K562 (cell line): ENCODE results near the gene ITGB2. TPM values are rescaled to one million over a fixed set of nuclear protein-coding genes. Genes with fewer than 3 reads are reported as not detected.

Experiments used
- CCNT2 ChIP-seq: IDR thresholded peaks from 2 replicates; pipeline ENCODE4 v1.6.1; 2011; ENCODE audit warnings: borderline replicate concordance, low read depth, mild to moderate bottlenecking, moderate library complexity, mixed read lengths, low read length; ENCODE audit not compliant: insufficient read length; ENCODE audit errors: extremely low read depth
- EZH2 ChIP-seq: IDR thresholded peaks from 2 replicates; pipeline ENCODE4 v1.6.1; 2012; ENCODE audit warnings: low read depth, mild to moderate bottlenecking, inconsistent platforms, low read length, borderline replicate concordance
- HNRNPUL1 ChIP-seq: fragments of 200-400 bp; formaldehyde crosslinking; IDR thresholded peaks from 2 replicates; pipeline ENCODE4 v1.6.1; 2017; ENCODE audit warnings: low read length
- KAT2B ChIP-seq: IDR thresholded peaks from one replicate; pipeline ENCODE4 v1.6.1; 2012; ENCODE audit warnings: low read depth, mild to moderate bottlenecking, control low read depth, inconsistent platforms, low read length, moderate library complexity
- KDM4B ChIP-seq, 2 experiments: fragments of 450-650 bp in 1 of 2; sonication (generic) in 1 of 2; IDR thresholded peaks; 2 replicates each; pipeline ENCODE4 v1.6.1; 2016 to 2017; ENCODE audit warnings: borderline replicate concordance in 2 of 2, antibody characterized with exemption in 1 of 2, low read depth in 1 of 2, mild to moderate bottlenecking in 1 of 2
- NFE2L1 ChIP-seq: fragments of 450-650 bp; IDR thresholded peaks from 2 replicates; pipeline ENCODE4 v1.6.1; 2016; ENCODE audit warnings: missing genetic modification characterization, low read depth, mild to moderate bottlenecking, missing compliant biosample characterization, moderate library complexity, borderline replicate concordance
- PURB ChIP-seq: sonication (generic); formaldehyde crosslinking; IDR thresholded peaks from 2 replicates; pipeline ENCODE4 v1.9.0; 2021; ENCODE audit warnings: low read depth, mild to moderate bottlenecking, missing genetic modification reagents
- SIX5 ChIP-seq, 2 experiments: IDR thresholded peaks; 2 replicates each; pipeline ENCODE4 v1.6.1; 2011; ENCODE audit warnings: low read length in 2 of 2, borderline replicate concordance in 1 of 2, low read depth in 1 of 2, mild to moderate bottlenecking in 1 of 2, moderate library complexity in 1 of 2; ENCODE audit not compliant: insufficient read depth in 1 of 2
- SUPT5H ChIP-seq: fragments of 450-650 bp; IDR thresholded peaks from 2 replicates; pipeline ENCODE4 v1.6.1; 2016
- TAF15 ChIP-seq: fragments of 200-400 bp; formaldehyde crosslinking; IDR thresholded peaks from 2 replicates; pipeline ENCODE4 v1.6.1; 2017; ENCODE audit warnings: mild to moderate bottlenecking, low read depth, low read length, moderate library complexity
- TCFL5 ChIP-seq: fragments of 250-450 bp; sonication (Bioruptor Pico); conservative IDR thresholded peaks from 2 replicates; pipeline ENCODE4 v1.6.1; 2021; ENCODE audit warnings: mild to moderate bottlenecking, moderate library complexity, matching md5 sums
- ZNF347 ChIP-seq: fragments of 450-650 bp; formaldehyde crosslinking; IDR thresholded peaks from 2 replicates; pipeline ENCODE4 v1.4.0; 2020; ENCODE audit warnings: low read depth, mild to moderate bottlenecking, moderate library complexity
- polyA plus RNA-seq, 8 experiments: library from polyadenylated mRNA; depleted of rRNA in 4 of 8; stranded (reverse) in 5 of 8; unstranded in 3 of 8; fragments of >200 nt; fragmentation: Nextera tagmentation in 2 of 8; fragmentation: Illumina TruSeq in 1 of 8; extraction: Ambion mirVana in 2 of 8; extraction: Trizol in 1 of 8; gene quantifications; 2 replicates each; pipeline versions ENCODE4 v1.2.1 to v1.2.3, GENCODE V29; 2011 to 2014; ENCODE audit warnings: inconsistent platforms in 1 of 8, missing spikeins in 1 of 8
- total RNA-seq, 7 experiments: library from RNA; depleted of rRNA in 6 of 7; stranded (reverse); fragments of >200 nt in 6 of 7; fragmentation: Illumina TruSeq in 2 of 7; extraction: Trizol in 2 of 7; gene quantifications; 2 replicates each; pipeline versions ENCODE4 v1.2.1 to v1.2.3, GENCODE V29; 2011 to 2021; ENCODE audit warnings: low replicate concordance in 1 of 7
- TF ChIP-seq, protein P1 (sequence below): fragments of 450-650 bp; IDR thresholded peaks from 2 replicates; pipeline ENCODE4 v1.6.1; 2016
- TF ChIP-seq, protein P2 (sequence below): sonication (generic); formaldehyde crosslinking; IDR thresholded peaks from 2 replicates; pipeline ENCODE4 v1.8.1; 2022; ENCODE audit warnings: missing genetic modification reagents
- TF ChIP-seq, protein P3 (sequence below): fragments of 450-650 bp; IDR thresholded peaks from 2 replicates; pipeline ENCODE4 v1.6.1; 2016; ENCODE audit warnings: missing biosample characterization, missing genetic modification characterization
- TF ChIP-seq, protein P4 (sequence below): sonication (generic); formaldehyde crosslinking; IDR thresholded peaks from 2 replicates; pipeline ENCODE4 v1.5.0; 2020; ENCODE audit warnings: missing genetic modification reagents
- TF ChIP-seq, protein P5 (sequence below), 2 experiments: fragments of 450-650 bp; conservative IDR thresholded peaks; 2 replicates each; pipeline ENCODE4 v1.6.1; 2017; ENCODE audit warnings: mild to moderate bottlenecking in 2 of 2, moderate library complexity in 2 of 2
- TF ChIP-seq, protein P6 (sequence below): fragments of 150-350 bp; conservative IDR thresholded peaks from 2 replicates; pipeline ENCODE4 v1.6.1; 2014; ENCODE audit warnings: low read length

The ITGB2 gene
- total and polyA plus RNA-seq, 9 of the 15 experiments (the other 6 are each of a cell fraction or from before 2014, with no cell fraction given): 0.07 to 1.3 (median 0.51) TPM; not detected in 2

DNA sequence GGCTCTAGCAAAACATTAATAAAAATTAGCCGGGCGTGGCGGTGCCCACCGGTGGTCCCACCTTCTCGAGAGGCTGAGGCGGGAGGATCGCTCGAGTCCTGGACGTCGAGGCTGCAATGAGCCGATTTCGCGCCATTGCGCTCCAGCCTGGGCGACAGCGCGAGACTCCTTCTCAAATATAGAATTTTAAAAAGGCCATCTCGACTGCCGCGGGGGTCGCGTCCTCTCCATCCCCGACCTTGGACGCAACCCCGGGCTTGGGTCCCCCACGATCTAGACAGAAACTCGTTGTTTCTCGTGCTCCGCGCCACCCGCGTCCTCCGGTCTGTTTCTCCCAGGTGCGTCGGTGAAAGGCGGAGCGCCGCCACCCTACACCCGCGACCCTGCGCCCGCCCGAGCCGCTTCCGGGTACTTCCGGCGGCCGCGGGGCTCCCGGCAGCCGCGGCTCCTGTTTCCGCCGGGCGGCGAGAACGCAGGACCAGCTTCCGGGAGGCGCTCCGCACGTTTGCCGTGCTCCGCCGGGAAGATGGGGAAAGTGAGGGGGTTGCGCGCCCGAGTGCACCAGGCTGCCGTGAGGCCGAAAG lies 18.9 kb upstream of the ITGB2 start, which contains the start of gene SLX9 (continued):
- TF ChIP-seq, protein P1, sequence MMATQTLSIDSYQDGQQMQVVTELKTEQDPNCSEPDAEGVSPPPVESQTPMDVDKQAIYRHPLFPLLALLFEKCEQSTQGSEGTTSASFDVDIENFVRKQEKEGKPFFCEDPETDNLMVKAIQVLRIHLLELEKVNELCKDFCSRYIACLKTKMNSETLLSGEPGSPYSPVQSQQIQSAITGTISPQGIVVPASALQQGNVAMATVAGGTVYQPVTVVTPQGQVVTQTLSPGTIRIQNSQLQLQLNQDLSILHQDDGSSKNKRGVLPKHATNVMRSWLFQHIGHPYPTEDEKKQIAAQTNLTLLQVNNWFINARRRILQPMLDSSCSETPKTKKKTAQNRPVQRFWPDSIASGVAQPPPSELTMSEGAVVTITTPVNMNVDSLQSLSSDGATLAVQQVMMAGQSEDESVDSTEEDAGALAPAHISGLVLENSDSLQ: peak; percentile 57
- TF ChIP-seq EZH2: no peak
- TF ChIP-seq, protein P2, sequence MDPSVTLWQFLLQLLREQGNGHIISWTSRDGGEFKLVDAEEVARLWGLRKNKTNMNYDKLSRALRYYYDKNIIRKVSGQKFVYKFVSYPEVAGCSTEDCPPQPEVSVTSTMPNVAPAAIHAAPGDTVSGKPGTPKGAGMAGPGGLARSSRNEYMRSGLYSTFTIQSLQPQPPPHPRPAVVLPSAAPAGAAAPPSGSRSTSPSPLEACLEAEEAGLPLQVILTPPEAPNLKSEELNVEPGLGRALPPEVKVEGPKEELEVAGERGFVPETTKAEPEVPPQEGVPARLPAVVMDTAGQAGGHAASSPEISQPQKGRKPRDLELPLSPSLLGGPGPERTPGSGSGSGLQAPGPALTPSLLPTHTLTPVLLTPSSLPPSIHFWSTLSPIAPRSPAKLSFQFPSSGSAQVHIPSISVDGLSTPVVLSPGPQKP: no peak
- TF ChIP-seq, protein P3, sequence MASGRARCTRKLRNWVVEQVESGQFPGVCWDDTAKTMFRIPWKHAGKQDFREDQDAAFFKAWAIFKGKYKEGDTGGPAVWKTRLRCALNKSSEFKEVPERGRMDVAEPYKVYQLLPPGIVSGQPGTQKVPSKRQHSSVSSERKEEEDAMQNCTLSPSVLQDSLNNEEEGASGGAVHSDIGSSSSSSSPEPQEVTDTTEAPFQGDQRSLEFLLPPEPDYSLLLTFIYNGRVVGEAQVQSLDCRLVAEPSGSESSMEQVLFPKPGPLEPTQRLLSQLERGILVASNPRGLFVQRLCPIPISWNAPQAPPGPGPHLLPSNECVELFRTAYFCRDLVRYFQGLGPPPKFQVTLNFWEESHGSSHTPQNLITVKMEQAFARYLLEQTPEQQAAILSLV (tag): no peak
- no peak for TF ChIP-seq KAT2B
- TF ChIP-seq NFE2L1: no peak
- no peak for TF ChIP-seq HNRNPUL1
- TF ChIP-seq, protein P4, sequence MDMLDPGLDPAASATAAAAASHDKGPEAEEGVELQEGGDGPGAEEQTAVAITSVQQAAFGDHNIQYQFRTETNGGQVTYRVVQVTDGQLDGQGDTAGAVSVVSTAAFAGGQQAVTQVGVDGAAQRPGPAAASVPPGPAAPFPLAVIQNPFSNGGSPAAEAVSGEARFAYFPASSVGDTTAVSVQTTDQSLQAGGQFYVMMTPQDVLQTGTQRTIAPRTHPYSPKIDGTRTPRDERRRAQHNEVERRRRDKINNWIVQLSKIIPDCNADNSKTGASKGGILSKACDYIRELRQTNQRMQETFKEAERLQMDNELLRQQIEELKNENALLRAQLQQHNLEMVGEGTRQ (CRISPR knock-in tag): no peak
- TF ChIP-seq, protein P5, sequence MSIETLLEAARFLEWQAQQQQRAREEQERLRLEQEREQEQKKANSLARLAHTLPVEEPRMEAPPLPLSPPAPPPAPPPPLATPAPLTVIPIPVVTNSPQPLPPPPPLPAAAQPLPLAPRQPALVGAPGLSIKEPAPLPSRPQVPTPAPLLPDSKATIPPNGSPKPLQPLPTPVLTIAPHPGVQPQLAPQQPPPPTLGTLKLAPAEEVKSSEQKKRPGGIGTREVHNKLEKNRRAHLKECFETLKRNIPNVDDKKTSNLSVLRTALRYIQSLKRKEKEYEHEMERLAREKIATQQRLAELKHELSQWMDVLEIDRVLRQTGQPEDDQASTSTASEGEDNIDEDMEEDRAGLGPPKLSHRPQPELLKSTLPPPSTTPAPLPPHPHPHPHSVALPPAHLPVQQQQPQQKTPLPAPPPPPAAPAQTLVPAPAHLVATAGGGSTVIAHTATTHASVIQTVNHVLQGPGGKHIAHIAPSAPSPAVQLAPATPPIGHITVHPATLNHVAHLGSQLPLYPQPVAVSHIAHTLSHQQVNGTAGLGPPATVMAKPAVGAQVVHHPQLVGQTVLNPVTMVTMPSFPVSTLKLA (conservative IDR thresholded peaks at IDR 0.05): peak; percentile 85 to 93
- TF ChIP-seq, protein P6, sequence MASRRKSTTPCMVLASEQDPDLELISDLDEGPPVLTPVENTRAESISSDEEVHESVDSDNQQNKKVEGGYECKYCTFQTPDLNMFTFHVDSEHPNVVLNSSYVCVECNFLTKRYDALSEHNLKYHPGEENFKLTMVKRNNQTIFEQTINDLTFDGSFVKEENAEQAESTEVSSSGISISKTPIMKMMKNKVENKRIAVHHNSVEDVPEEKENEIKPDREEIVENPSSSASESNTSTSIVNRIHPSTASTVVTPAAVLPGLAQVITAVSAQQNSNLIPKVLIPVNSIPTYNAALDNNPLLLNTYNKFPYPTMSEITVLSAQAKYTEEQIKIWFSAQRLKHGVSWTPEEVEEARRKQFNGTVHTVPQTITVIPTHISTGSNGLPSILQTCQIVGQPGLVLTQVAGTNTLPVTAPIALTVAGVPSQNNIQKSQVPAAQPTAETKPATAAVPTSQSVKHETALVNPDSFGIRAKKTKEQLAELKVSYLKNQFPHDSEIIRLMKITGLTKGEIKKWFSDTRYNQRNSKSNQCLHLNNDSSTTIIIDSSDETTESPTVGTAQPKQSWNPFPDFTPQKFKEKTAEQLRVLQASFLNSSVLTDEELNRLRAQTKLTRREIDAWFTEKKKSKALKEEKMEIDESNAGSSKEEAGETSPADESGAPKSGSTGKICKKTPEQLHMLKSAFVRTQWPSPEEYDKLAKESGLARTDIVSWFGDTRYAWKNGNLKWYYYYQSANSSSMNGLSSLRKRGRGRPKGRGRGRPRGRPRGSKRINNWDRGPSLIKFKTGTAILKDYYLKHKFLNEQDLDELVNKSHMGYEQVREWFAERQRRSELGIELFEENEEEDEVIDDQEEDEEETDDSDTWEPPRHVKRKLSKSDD: no peak; the same call in 1 of the 2 replicates
- TF ChIP-seq TCFL5 (CRISPR knock-in tag): 0 out of 2 replicates have a peak, but pooled peaks have one; percentile 38
- peak in 1 of 2 experiments; percentile 98; a peak in 2 of 4 replicates for TF ChIP-seq KDM4B (IDR thresholded peaks at IDR 0.05; ENCODE audit: borderline replicate concordance in 2 of 2, low read depth in 1 of 2)
- peak; percentile 71 to 80; a peak in 3 of 4 replicates for TF ChIP-seq SIX5 (IDR thresholded peaks at IDR 0.05; ENCODE audit: borderline replicate concordance in 1 of 2, insufficient read depth in 1 of 2, low read depth in 1 of 2, low read length in 2 of 2)
- no peak for TF ChIP-seq TAF15
- TF ChIP-seq CCNT2: peak; percentile 89
- no peak for TF ChIP-seq ZNF347 (CRISPR knock-in tag)
- peak; percentile 95 for TF ChIP-seq SUPT5H
- TF ChIP-seq PURB: no peak
